Sigmoid colon (tissue), 7 donors: ENCODE results near the gene KSR1. TPM values are rescaled to one million over a fixed set of nuclear protein-coding genes. Genes with fewer than 3 reads are reported as not detected.
A peak's percentile ranks its signal among the peaks of the same experiment; 100 is the strongest.

ENCODE experiments used
- DNase-seq: peaks from one replicate; pipeline ENCODE4 v3.0.0-alpha.2; 2019
- H3K27ac ChIP-seq, 4 donors: fragments of 200-600 bp; sonication (generic); one replicate each; pipeline ENCODE4 v1.5.1; 2016 to 2019; ENCODE audit warnings: mild to moderate bottlenecking in 1 of 4
- H3K27me3 ChIP-seq, 3 donors: fragments of 200-600 bp; sonication (generic); one replicate each; pipeline ENCODE4 v1.5.1; 2019; ENCODE audit warnings: mild to moderate bottlenecking in 1 of 3
- H3K36me3 ChIP-seq, 4 donors: fragments of 200-600 bp; sonication (generic); one replicate each; pipeline ENCODE4 v1.5.1; 2016 to 2019
- H3K4me1 ChIP-seq, 4 donors: fragments of 200-600 bp; sonication (generic); one replicate each; pipeline ENCODE4 v1.5.1; 2017 to 2019
- H3K4me3 ChIP-seq, 4 donors: fragments of 200-600 bp; sonication (generic); one replicate each; pipeline ENCODE4 v1.5.1; 2017 to 2019; ENCODE audit warnings: mild to moderate bottlenecking in 2 of 4, moderate library complexity in 1 of 4
- H3K9me3 ChIP-seq, 4 donors: fragments of 200-600 bp in 3 of 4; sonication (generic) in 3 of 4; one replicate each; pipeline versions ENCODE4 v1.5.1 to v1.6.1; 2013 to 2019
- CTCF ChIP-seq, 4 experiments: fragments of 450-650 bp in 3 of 4; fragments of 200-600 bp in 1 of 4; IDR thresholded peaks; one replicate each; pipeline ENCODE4 v1.5.1; 2016 to 2019; ENCODE audit warnings: antibody characterized with exemption in 4 of 4, mild to moderate bottlenecking in 3 of 4, moderate library complexity in 2 of 4
- EP300 ChIP-seq, 4 donors: sonication (generic); formaldehyde crosslinking; IDR thresholded peaks; one replicate each; pipeline ENCODE4 v1.6.1; 2017; ENCODE audit warnings: antibody characterized with exemption in 4 of 4
- POLR2A ChIP-seq, 2 donors: fragments of 450-650 bp; IDR thresholded peaks; one replicate each; pipeline ENCODE4 v1.6.1; 2016; ENCODE audit warnings: antibody characterized with exemption in 2 of 2, mild to moderate bottlenecking in 2 of 2, moderate library complexity in 2 of 2
- POLR2AphosphoS5 ChIP-seq, 4 donors: sonication (generic); formaldehyde crosslinking; IDR thresholded peaks; one replicate each; pipeline ENCODE4 v1.6.1; 2017; ENCODE audit warnings: antibody characterized with exemption in 4 of 4
- WGBS, 2 donors: extraction: QIAGEN DNeasy Blood & Tissue Kit; methylation state at CpG; one replicate each; pipeline ENCODE4 v1.1.7; 2013; 5-methylcytosine and 5-hydroxymethylcytosine counted together
- intact Hi-C: fragments of 100-400 bp; cut with DNase I; formaldehyde crosslinking; loops from one replicate; pipeline ENCODE4 v1.15.1; 2023
- polyA plus RNA-seq, 3 donors: library from polyadenylated mRNA; stranded (reverse); fragments of 200-250 nt; gene quantifications; one replicate each; pipeline ENCODE4 v1.2.3, GENCODE V29; 2013
- total RNA-seq, 4 donors: library from RNA; depleted of rRNA; stranded (reverse); fragments of >200 nt; gene quantifications; one replicate each; pipeline ENCODE4 v1.1.0, GENCODE V29; 2016
- donor health status: healthy with polysubstance abuse.
- donor health status: Bipolar disorder and iron deficiency.
- donor health status: healthy.

KSR1 gene
- total and polyA plus RNA-seq, 7 donors = 4.2 to 25.8 (median 18.2) TPM

- Histone ChIP-seq H3K36me3 (peaks cover 0 to 6% (median 0%) of the 10 kb centered on the region in 4 donors), H3K4me1 (peaks cover 0 to 41% (median 37%) of the 10 kb centered on the region in 4 donors), H3K27me3 (no peaks in the 10 kb centered on the region), H3K4me3 (no peak overlapping the region), H3K9me3 (no peaks in the 10 kb centered on the region), H3K27ac (no peak overlapping the region)
- TF ChIP-seq CTCF (IDR thresholded peaks at IDR 0.05) = no peak
- no peak for TF ChIP-seq POLR2AphosphoS5 (IDR thresholded peaks at IDR 0.05)
- TF ChIP-seq EP300 (IDR thresholded peaks at IDR 0.05) = no peak
- TF ChIP-seq POLR2A (IDR thresholded peaks at IDR 0.05) = no peak
- intact Hi-C loops = no loop called here
- 65 to 85% methylated on average over 5 of the region's 5 CpGs for WGBS, 2 donors
- DNase-seq = no peak
These were observed 99.1 kb downstream of the KSR1 start for GRCh38 chr17:27555339-27555738.

GRCh38 chr17:27558341-27558740 is 102.1 kb downstream of the KSR1 start:
- DNase-seq = no peak
- intact Hi-C loops = no loop called here
- no peaks in the 10 kb centered on the region for H3K36me3 ChIP-seq
- no peaks in the 10 kb centered on the region for H3K9me3 ChIP-seq
- no peak overlapping the region for H3K27ac ChIP-seq
- no peak overlapping the region for H3K4me3 ChIP-seq
- H3K4me1 ChIP-seq = peaks cover 0 to 38% (median 35%) of the 10 kb centered on the region in 4 donors
- no peak for TF ChIP-seq CTCF (IDR thresholded peaks at IDR 0.05)
- TF ChIP-seq POLR2AphosphoS5 (IDR thresholded peaks at IDR 0.05) = no peak
- TF ChIP-seq POLR2A (IDR thresholded peaks at IDR 0.05) = no peak
- no peak for TF ChIP-seq EP300 (IDR thresholded peaks at IDR 0.05)
- no peaks in the 10 kb centered on the region for H3K27me3 ChIP-seq
- 79 to 89% methylated on average over 5 of the region's 5 CpGs for WGBS, 2 donors

- WGBS, 2 donors = 34 to 76% methylated on average over 12 of the region's 12 CpGs
- DNase-seq = no peak
- H3K4me1 ChIP-seq = peaks cover 0 to 32% (median 29%) of the 10 kb centered on the region in 4 donors
- no peaks in the 10 kb centered on the region for H3K9me3 ChIP-seq
- no peaks in the 10 kb centered on the region for H3K36me3 ChIP-seq
- H3K27me3 ChIP-seq = no peaks in the 10 kb centered on the region
- TF ChIP-seq POLR2AphosphoS5 (IDR thresholded peaks at IDR 0.05) = no peak
- no peak for TF ChIP-seq EP300 (IDR thresholded peaks at IDR 0.05)
- no peak for TF ChIP-seq POLR2A (IDR thresholded peaks at IDR 0.05)
- TF ChIP-seq CTCF (IDR thresholded peaks at IDR 0.05) = no peak
- no peak overlapping the region for H3K4me3 ChIP-seq
- H3K27ac ChIP-seq = peak overlapping the region in 2 of 4 donors; percentile 57 to 63
- intact Hi-C loops = no loop called here
These were observed 102.7 kb downstream of the KSR1 start for GRCh38 chr17:27558842-27559505.

- peaks cover 0 to 23% (median 22%) of the 10 kb centered on the region in 4 donors for H3K4me1 ChIP-seq
- intact Hi-C loops = no loop called here
- WGBS, 2 donors = 46 to 60% methylated on average over 22 of the region's 22 CpGs
- no peaks in the 10 kb centered on the region for H3K9me3 ChIP-seq
- peak overlapping the region in 2 of 4 donors; percentile 6 to 9 for H3K4me3 ChIP-seq
- peak; percentile 74 for DNase-seq
- peak overlapping the region in 3 of 4 donors; percentile 18 to 63 (median 57) for H3K27ac ChIP-seq
- no peaks in the 10 kb centered on the region for H3K36me3 ChIP-seq
- no peaks in the 10 kb centered on the region for H3K27me3 ChIP-seq
- TF ChIP-seq POLR2AphosphoS5 (IDR thresholded peaks at IDR 0.05) = peak in 3 of 4 donors; percentile 37 to 48 (median 42)
- TF ChIP-seq CTCF (IDR thresholded peaks at IDR 0.05) = no peak
These were observed 103.5 kb downstream of the KSR1 start for GRCh38 chr17:27559506-27560481.
